Parathyroid adenoma (tissue), 2 donors: Measurements from ENCODE around the gene CEACAM5.

Experiments used
- H2AFZ ChIP-seq: fragments of 300-600 bp; sonication (generic); one replicate; pipeline ENCODE4 v1.7.0; 2017; ENCODE audit warnings: antibody characterized with exemption, mild to moderate bottlenecking
- H3K27ac ChIP-seq: fragments of 300-600 bp; sonication (generic); one replicate; pipeline ENCODE4 v1.7.0; 2017
- H3K27me3 ChIP-seq: fragments of 300-600 bp; sonication (generic); one replicate; pipeline ENCODE4 v1.7.0; 2017; ENCODE audit warnings: low read length; ENCODE audit not compliant: control insufficient read depth, insufficient read depth
- H3K36me3 ChIP-seq: fragments of 300-600 bp; sonication (generic); one replicate; pipeline ENCODE4 v1.7.0; 2017; ENCODE audit warnings: low read length; ENCODE audit not compliant: control insufficient read depth, insufficient read depth
- H3K4me1 ChIP-seq: fragments of 300-600 bp; sonication (generic); one replicate; pipeline ENCODE4 v1.7.0; 2017; ENCODE audit warnings: control low read depth
- H3K4me2 ChIP-seq: fragments of 300-600 bp; sonication (generic); one replicate; pipeline ENCODE4 v1.7.0; 2017; ENCODE audit warnings: low read length
- H3K4me3 ChIP-seq: fragments of 300-600 bp; sonication (generic); one replicate; pipeline ENCODE4 v1.7.0; 2017; ENCODE audit warnings: low read depth, low read length
- H3K79me2 ChIP-seq: fragments of 300-600 bp; sonication (generic); one replicate; pipeline ENCODE4 v1.7.0; 2017; ENCODE audit warnings: control low read depth
- H3K9ac ChIP-seq: fragments of 300-600 bp; sonication (generic); one replicate; pipeline ENCODE4 v1.7.0; 2017; ENCODE audit warnings: mild to moderate bottlenecking
- H3K9me3 ChIP-seq: fragments of 300-600 bp; sonication (generic); one replicate; pipeline ENCODE4 v1.7.0; 2017; ENCODE audit warnings: low read length; ENCODE audit not compliant: control insufficient read depth
- CTCF ChIP-seq: fragments of 300-600 bp; sonication (generic); IDR thresholded peaks from one replicate; pipeline ENCODE4 v1.7.0; 2017; ENCODE audit warnings: antibody characterized with exemption, mild to moderate bottlenecking
- donor health status: primary hyperparathyroidism.

CEACAM5 gene

GRCh38 chr19:41702171-41702651, 6.2 kb upstream of the CEACAM5 start:
- Histone ChIP-seq H3K27ac (no peak overlapping the region), H3K27me3 (no peaks in the 10 kb centered on the region), H3K9ac (no peak overlapping the region), H3K36me3 (no peaks in the 10 kb centered on the region), H3K9me3 (no peaks in the 10 kb centered on the region), H2AFZ (no peak overlapping the region), H3K79me2 (no peaks in the 10 kb centered on the region), H3K4me2 (no peak overlapping the region), H3K4me3 (no peak overlapping the region), H3K4me1 (no peaks in the 10 kb centered on the region)
- TF ChIP-seq CTCF: no peak

- Histone ChIP-seq H2AFZ (no peak overlapping the region), H3K27me3 (no peaks in the 10 kb centered on the region)
Observed at GRCh38 chr19:41703602-41704293, 4.7 kb upstream of the CEACAM5 start.

GRCh38 chr19:41705393-41706174, 2.8 kb upstream of the CEACAM5 start:
- no peak overlapping the region for H2AFZ ChIP-seq

More at GRCh38 chr19:41703602-41704293, 4.7 kb upstream of the CEACAM5 start:
- Histone ChIP-seq H3K9ac (no peak overlapping the region), H3K9me3 (no peaks in the 10 kb centered on the region), H3K79me2 (no peaks in the 10 kb centered on the region), H3K4me1 (no peaks in the 10 kb centered on the region), H3K4me2 (no peak overlapping the region), H3K4me3 (no peak overlapping the region), H3K36me3 (no peaks in the 10 kb centered on the region), H3K27ac (no peak overlapping the region)
- no peak for TF ChIP-seq CTCF

GRCh38 chr19:41706741-41707501, 1.5 kb upstream of the CEACAM5 start:
- TF ChIP-seq CTCF: peak; percentile 77
- Histone ChIP-seq H3K36me3 (no peaks in the 10 kb centered on the region), H3K9ac (no peak overlapping the region), H3K9me3 (no peaks in the 10 kb centered on the region), H3K4me3 (no peak overlapping the region), H3K79me2 (no peaks in the 10 kb centered on the region), H3K27me3 (no peaks in the 10 kb centered on the region), H3K4me1 (no peaks in the 10 kb centered on the region), H3K4me2 (peak overlapping the region; percentile 63), H3K27ac (no peak overlapping the region), H2AFZ (peak overlapping the region; percentile 89)

More at GRCh38 chr19:41705393-41706174, 2.8 kb upstream of the CEACAM5 start:
- H3K4me2 ChIP-seq: no peak overlapping the region
- no peaks in the 10 kb centered on the region for H3K27me3 ChIP-seq
- no peaks in the 10 kb centered on the region for H3K4me1 ChIP-seq
- no peak for TF ChIP-seq CTCF
- no peaks in the 10 kb centered on the region for H3K9me3 ChIP-seq
- no peak overlapping the region for H3K9ac ChIP-seq
- H3K36me3 ChIP-seq: no peaks in the 10 kb centered on the region
- no peak overlapping the region for H3K27ac ChIP-seq
- H3K79me2 ChIP-seq: no peaks in the 10 kb centered on the region
- no peak overlapping the region for H3K4me3 ChIP-seq
